Nephron progenitor cell (in vitro differentiated cells): ENCODE measurements around the gene C2orf76.

Experiments
- DNase-seq: peaks from one replicate; pipeline ENCODE4 v3.0.0; 2021
- H3K27ac Mint-ChIP-seq: 2 replicates; pipeline ENCODE4 v1.8.0; 2021; ENCODE audit warnings: mild to moderate bottlenecking, moderate library complexity, mixed read lengths
- H3K27me3 Mint-ChIP-seq: 2 replicates; pipeline ENCODE4 v1.8.0; 2021; ENCODE audit warnings: mild to moderate bottlenecking, low read depth, mixed read lengths; ENCODE audit not compliant: poor library complexity
- H3K36me3 Mint-ChIP-seq: 2 replicates; pipeline ENCODE4 v1.8.0; 2021; ENCODE audit warnings: low read depth, mixed read lengths
- H3K4me1 Mint-ChIP-seq: 2 replicates; pipeline ENCODE4 v1.8.0; 2021; ENCODE audit warnings: mixed read lengths
- H3K4me3 Mint-ChIP-seq: 2 replicates; pipeline ENCODE4 v1.8.0; 2021; ENCODE audit warnings: mild to moderate bottlenecking, moderate library complexity, mixed read lengths
- H3K9me3 Mint-ChIP-seq: 2 replicates; pipeline ENCODE4 v1.8.0; 2021; ENCODE audit warnings: mild to moderate bottlenecking, moderate library complexity, mixed read lengths
- CTCF ChIP-seq: fragments of 200-600 bp; sonication (generic); IDR thresholded peaks from 2 replicates; pipeline ENCODE4 v1.5.0; 2021; ENCODE audit warnings: antibody characterized with exemption

Gene C2orf76

GRCh38 chr2:119393971-119394748 lies 27.5 kb upstream of the C2orf76 start:
- Mint-ChIP-seq H3K27me3 (peaks cover 21% of the 10 kb centered on the region), H3K9me3 (no peaks in the 10 kb centered on the region), H3K27ac (no peak overlapping the region), H3K4me3 (no peak overlapping the region), H3K4me1 (peaks cover 9% of the 10 kb centered on the region), H3K36me3 (no peaks in the 10 kb centered on the region)
- no peak for DNase-seq
- TF ChIP-seq CTCF, result no peak

GRCh38 chr2:119389615-119390306 lies 23.1 kb upstream of the C2orf76 start:
- Mint-ChIP-seq H3K4me1 (peaks cover 22% of the 10 kb centered on the region), H3K36me3 (no peaks in the 10 kb centered on the region), H3K4me3 (no peak overlapping the region), H3K27me3 (peaks cover 10% of the 10 kb centered on the region), H3K9me3 (peaks cover 3% of the 10 kb centered on the region), H3K27ac (no peak overlapping the region)
- no peak for DNase-seq
- no peak for TF ChIP-seq CTCF

- H3K27me3 Mint-ChIP-seq, result peaks cover 9% of the 10 kb centered on the region
- no peak overlapping the region for H3K4me3 Mint-ChIP-seq
- H3K27ac Mint-ChIP-seq, result no peak overlapping the region
- no peak for DNase-seq
- H3K9me3 Mint-ChIP-seq, result peaks cover 3% of the 10 kb centered on the region
- peaks cover 22% of the 10 kb centered on the region for H3K4me1 Mint-ChIP-seq
- no peak for TF ChIP-seq CTCF
- no peaks in the 10 kb centered on the region for H3K36me3 Mint-ChIP-seq
Measured at GRCh38 chr2:119387381-119388129, 20.9 kb upstream of the C2orf76 start.

- H3K27ac Mint-ChIP-seq, result no peak overlapping the region
- no peaks in the 10 kb centered on the region for H3K36me3 Mint-ChIP-seq
- peaks cover 3% of the 10 kb centered on the region for H3K9me3 Mint-ChIP-seq
- no peak for DNase-seq
- no peak for TF ChIP-seq CTCF
- H3K4me3 Mint-ChIP-seq, result no peak overlapping the region
- peaks cover 4% of the 10 kb centered on the region for H3K27me3 Mint-ChIP-seq
- H3K4me1 Mint-ChIP-seq, result peaks cover 22% of the 10 kb centered on the region
Measured at GRCh38 chr2:119385466-119385865, 18.8 kb upstream of the C2orf76 start.

GRCh38 chr2:119384971-119385370 lies 18.3 kb upstream of the C2orf76 start:
- no peaks in the 10 kb centered on the region for H3K36me3 Mint-ChIP-seq
- peaks cover 21% of the 10 kb centered on the region for H3K4me1 Mint-ChIP-seq
- H3K9me3 Mint-ChIP-seq, result peaks cover 3% of the 10 kb centered on the region
- TF ChIP-seq CTCF, result no peak
- peaks cover 4% of the 10 kb centered on the region for H3K27me3 Mint-ChIP-seq
- no peak overlapping the region for H3K27ac Mint-ChIP-seq
- DNase-seq, result no peak
- H3K4me3 Mint-ChIP-seq, result no peak overlapping the region
